GM23248 (cell line): ENCODE results near the gene TMEM184B.

Experiments used
- EZH2 ChIP-seq: fragments of 200-600 bp; sonication (generic); IDR thresholded peaks from 2 replicates; pipeline ENCODE4 v1.6.1; 2018; ENCODE audit warnings: antibody characterized with exemption, mild to moderate bottlenecking; ENCODE audit not compliant: insufficient read depth, poor library complexity, severe bottlenecking
- EZH2phosphoT487 ChIP-seq: fragments of 200-600 bp; sonication (generic); IDR thresholded peaks from 2 replicates; pipeline ENCODE4 v1.6.1; 2018; ENCODE audit warnings: antibody characterized with exemption, moderate library complexity, mild to moderate bottlenecking, low read depth; ENCODE audit not compliant: insufficient read depth

GRCh38 chr22:38212442-38212841, 60.4 kb downstream of the TMEM184B start:
- TF ChIP-seq EZH2phosphoT487 (no peak), EZH2 (no peak)
